ENCODE measurements around the gene ATG10. TPM values are rescaled to one million over a fixed set of nuclear protein-coding genes. Genes with fewer than 3 reads are reported as not detected.
A peak's percentile ranks its signal among the peaks of the same experiment; 100 is the strongest.

The ATG10 gene
- total RNA-seq, 1 experiment from 2014 or later = 10.0 TPM

GRCh38 chr5:82091617-82092016 is 119.8 kb downstream of the ATG10 start:
- CTCF ChIA-PET = no interaction called here
- Mint-ChIP-seq H3K36me3 (ENCODE audit: insufficient read depth, unreplicated experiment) (no peaks in the 10 kb centered on the region), H3K9me3 (ENCODE audit: low read depth, unreplicated experiment) (peaks cover 7% of the 10 kb centered on the region), H3K27ac (ENCODE audit: unreplicated experiment) (no peak overlapping the region), H3K27me3 (ENCODE audit: unreplicated experiment) (no peaks in the 10 kb centered on the region), H3K4me3 (ENCODE audit: low read depth, unreplicated experiment) (no peak overlapping the region), H3K4me1 (ENCODE audit: low read depth, unreplicated experiment) (no peaks in the 10 kb centered on the region)
- TF ChIP-seq, protein P1, sequence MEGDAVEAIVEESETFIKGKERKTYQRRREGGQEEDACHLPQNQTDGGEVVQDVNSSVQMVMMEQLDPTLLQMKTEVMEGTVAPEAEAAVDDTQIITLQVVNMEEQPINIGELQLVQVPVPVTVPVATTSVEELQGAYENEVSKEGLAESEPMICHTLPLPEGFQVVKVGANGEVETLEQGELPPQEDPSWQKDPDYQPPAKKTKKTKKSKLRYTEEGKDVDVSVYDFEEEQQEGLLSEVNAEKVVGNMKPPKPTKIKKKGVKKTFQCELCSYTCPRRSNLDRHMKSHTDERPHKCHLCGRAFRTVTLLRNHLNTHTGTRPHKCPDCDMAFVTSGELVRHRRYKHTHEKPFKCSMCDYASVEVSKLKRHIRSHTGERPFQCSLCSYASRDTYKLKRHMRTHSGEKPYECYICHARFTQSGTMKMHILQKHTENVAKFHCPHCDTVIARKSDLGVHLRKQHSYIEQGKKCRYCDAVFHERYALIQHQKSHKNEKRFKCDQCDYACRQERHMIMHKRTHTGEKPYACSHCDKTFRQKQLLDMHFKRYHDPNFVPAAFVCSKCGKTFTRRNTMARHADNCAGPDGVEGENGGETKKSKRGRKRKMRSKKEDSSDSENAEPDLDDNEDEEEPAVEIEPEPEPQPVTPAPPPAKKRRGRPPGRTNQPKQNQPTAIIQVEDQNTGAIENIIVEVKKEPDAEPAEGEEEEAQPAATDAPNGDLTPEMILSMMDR (IDR thresholded peaks at IDR 0.05; ENCODE audit: unreplicated experiment) = no peak
- BruUV-seq (replicated peaks) = no TSS peak
- DNase-seq = no peak
- intact Hi-C loops (cut with micrococcal nuclease; ENCODE audit: unreplicated experiment) = no loop called here

DNA sequence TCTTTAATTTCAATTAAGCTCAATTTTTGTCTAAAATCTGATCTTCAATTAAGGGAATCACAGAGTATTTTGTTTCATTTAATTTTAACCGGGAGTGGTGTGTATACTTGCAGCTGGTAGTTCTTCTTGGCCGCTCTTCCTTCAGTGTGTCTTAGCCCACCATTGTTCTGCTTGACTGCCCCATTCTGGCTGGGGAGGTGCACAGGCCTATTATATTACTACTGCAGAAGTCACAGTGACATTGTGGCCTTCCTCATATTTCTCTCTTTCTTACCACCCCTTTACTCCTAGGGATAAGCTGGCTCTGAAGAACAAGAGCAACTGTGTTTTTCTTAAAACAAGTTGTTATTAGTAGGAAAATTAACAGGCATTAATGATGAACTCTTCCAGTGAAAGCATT is 123.7 kb downstream of the ATG10 start:
- TF ChIP-seq, protein P1 (IDR thresholded peaks at IDR 0.05; ENCODE audit: unreplicated experiment) = no peak
- BruUV-seq (replicated peaks) = no TSS peak
- Mint-ChIP-seq H3K36me3 (ENCODE audit: insufficient read depth, unreplicated experiment) (peaks cover 6% of the 10 kb centered on the region), H3K4me3 (ENCODE audit: low read depth, unreplicated experiment) (no peak overlapping the region), H3K27me3 (ENCODE audit: unreplicated experiment) (no peaks in the 10 kb centered on the region), H3K9me3 (ENCODE audit: low read depth, unreplicated experiment) (peaks cover 7% of the 10 kb centered on the region), H3K4me1 (ENCODE audit: low read depth, unreplicated experiment) (peaks cover 6% of the 10 kb centered on the region), H3K27ac (ENCODE audit: unreplicated experiment) (no peak overlapping the region)
- intact Hi-C loops (cut with micrococcal nuclease; ENCODE audit: unreplicated experiment) = no loop called here
- CTCF ChIA-PET = no interaction called here
- DNase-seq = no peak

DNA sequence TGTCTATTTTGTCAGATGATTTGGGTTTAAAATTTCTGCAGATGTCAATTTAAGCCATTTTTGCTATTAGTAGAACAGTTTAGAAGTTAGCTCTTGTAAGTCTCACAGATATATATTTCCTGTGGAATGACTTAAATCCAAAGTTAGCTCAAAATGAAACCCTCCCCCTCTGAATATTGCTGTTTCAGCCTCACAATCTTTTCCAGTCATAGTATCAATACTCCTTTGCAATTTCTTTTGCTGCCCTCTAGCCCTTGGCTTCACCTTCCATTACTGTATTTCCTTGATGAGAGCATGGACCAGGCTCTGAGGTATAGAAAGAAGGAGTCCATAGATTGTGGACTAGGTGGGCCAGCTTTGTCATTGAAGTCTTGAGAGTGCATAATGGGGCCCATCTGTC is 124.4 kb downstream of the ATG10 start:
- Mint-ChIP-seq H3K9me3 (ENCODE audit: low read depth, unreplicated experiment) (peaks cover 7% of the 10 kb centered on the region), H3K27me3 (ENCODE audit: unreplicated experiment) (no peaks in the 10 kb centered on the region), H3K27ac (ENCODE audit: unreplicated experiment) (no peak overlapping the region), H3K36me3 (ENCODE audit: insufficient read depth, unreplicated experiment) (peaks cover 8% of the 10 kb centered on the region), H3K4me3 (ENCODE audit: low read depth, unreplicated experiment) (no peak overlapping the region), H3K4me1 (ENCODE audit: low read depth, unreplicated experiment) (peaks cover 13% of the 10 kb centered on the region)
- intact Hi-C loops (cut with micrococcal nuclease; ENCODE audit: unreplicated experiment) = no loop called here
- BruUV-seq (replicated peaks) = no TSS peak
- CTCF ChIA-PET = no interaction called here
- DNase-seq = no peak
- TF ChIP-seq, protein P1 (IDR thresholded peaks at IDR 0.05; ENCODE audit: unreplicated experiment) = no peak

GRCh38 chr5:82100303-82101077 is 128.7 kb downstream of the ATG10 start:
- peak; percentile 7 for DNase-seq
- TF ChIP-seq, protein P1 (IDR thresholded peaks at IDR 0.05; ENCODE audit: unreplicated experiment) = no peak
- BruUV-seq (replicated peaks) = no TSS peak
- no peaks in the 10 kb centered on the region for H3K9me3 Mint-ChIP-seq (ENCODE audit: low read depth, unreplicated experiment)
- peaks cover 8% of the 10 kb centered on the region for H3K36me3 Mint-ChIP-seq (ENCODE audit: insufficient read depth, unreplicated experiment)
- intact Hi-C loops (cut with micrococcal nuclease; ENCODE audit: unreplicated experiment) = loop anchor here (5.0 to 10.0 kb wide), 3 partner anchors 128 to 676 kb away; partner anchors contain the start of genes ATG10 and SSBP2
- H3K27ac Mint-ChIP-seq (ENCODE audit: unreplicated experiment) = peak overlapping the region; percentile 47
- no peak overlapping the region for H3K4me3 Mint-ChIP-seq (ENCODE audit: low read depth, unreplicated experiment)
- peaks cover 16% of the 10 kb centered on the region for H3K4me1 Mint-ChIP-seq (ENCODE audit: low read depth, unreplicated experiment)
- CTCF ChIA-PET = interaction anchor here (0.7 to 1.6 kb wide), 7 partner anchors 22 to 602 kb away, joined by 4 to 13 read pairs (median 5); no protein-coding TSS in a partner anchor
- no peaks in the 10 kb centered on the region for H3K27me3 Mint-ChIP-seq (ENCODE audit: unreplicated experiment)
